ENCODE measurements around the gene LYRM4. TPM values are rescaled to one million over a fixed set of nuclear protein-coding genes. Genes with fewer than 3 reads are reported as not detected.

LYRM4 gene
- polyA plus RNA-seq, 1 donor (not counting 4 experiments of a cell fraction or from before 2014, with no cell fraction given): 41.1 TPM

DNA sequence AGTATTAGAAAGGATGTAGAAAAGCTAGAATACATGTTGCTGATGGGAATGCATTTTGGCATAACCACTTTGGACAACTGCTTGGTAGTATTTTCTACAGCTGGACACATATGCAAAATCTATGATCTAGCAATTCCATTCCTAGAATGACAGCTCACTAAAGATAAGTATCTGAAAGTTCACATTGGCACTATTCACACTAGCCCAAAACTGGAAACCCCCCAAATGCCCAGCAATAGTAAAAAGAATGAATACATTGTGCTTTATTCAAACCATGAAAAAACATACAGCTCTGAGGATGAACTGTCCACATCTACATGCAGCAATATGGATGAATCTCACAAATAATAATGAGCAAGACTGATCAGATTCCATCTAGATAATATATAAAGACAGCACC lies 96.7 kb downstream of the LYRM4 start:
- TF ChIP-seq EZH2 (IDR thresholded peaks at IDR 0.05; ENCODE audit: low read length): no peak
- TF ChIP-seq, protein P1, sequence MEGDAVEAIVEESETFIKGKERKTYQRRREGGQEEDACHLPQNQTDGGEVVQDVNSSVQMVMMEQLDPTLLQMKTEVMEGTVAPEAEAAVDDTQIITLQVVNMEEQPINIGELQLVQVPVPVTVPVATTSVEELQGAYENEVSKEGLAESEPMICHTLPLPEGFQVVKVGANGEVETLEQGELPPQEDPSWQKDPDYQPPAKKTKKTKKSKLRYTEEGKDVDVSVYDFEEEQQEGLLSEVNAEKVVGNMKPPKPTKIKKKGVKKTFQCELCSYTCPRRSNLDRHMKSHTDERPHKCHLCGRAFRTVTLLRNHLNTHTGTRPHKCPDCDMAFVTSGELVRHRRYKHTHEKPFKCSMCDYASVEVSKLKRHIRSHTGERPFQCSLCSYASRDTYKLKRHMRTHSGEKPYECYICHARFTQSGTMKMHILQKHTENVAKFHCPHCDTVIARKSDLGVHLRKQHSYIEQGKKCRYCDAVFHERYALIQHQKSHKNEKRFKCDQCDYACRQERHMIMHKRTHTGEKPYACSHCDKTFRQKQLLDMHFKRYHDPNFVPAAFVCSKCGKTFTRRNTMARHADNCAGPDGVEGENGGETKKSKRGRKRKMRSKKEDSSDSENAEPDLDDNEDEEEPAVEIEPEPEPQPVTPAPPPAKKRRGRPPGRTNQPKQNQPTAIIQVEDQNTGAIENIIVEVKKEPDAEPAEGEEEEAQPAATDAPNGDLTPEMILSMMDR (optimal IDR thresholded peaks at IDR 0.05 in 1 of 3, IDR thresholded peaks at IDR 0.05 in 1 of 3, conservative IDR thresholded peaks at IDR 0.05 in 1 of 3; ENCODE audit: extremely low read depth in 1 of 3, insufficient read depth in 2 of 3, low read length in 3 of 3): no peak
- Histone ChIP-seq H3K9me3 (ENCODE audit: control insufficient read depth, low read depth, low read length) (no peaks in the 10 kb centered on the region), H2AFZ (ENCODE audit: control insufficient read depth, low read length) (no peak overlapping the region), H3K79me2 (ENCODE audit: control insufficient read depth, insufficient read depth, low read length) (no peaks in the 10 kb centered on the region), H3K27me3 (ENCODE audit: control insufficient read depth, extremely low read depth, insufficient read depth, low read length) (no peaks in the 10 kb centered on the region), H4K20me1 (ENCODE audit: control insufficient read depth, extremely low read depth, insufficient read depth, low read length) (no peaks in the 10 kb centered on the region), H3K4me2 (ENCODE audit: control insufficient read depth, extremely low read depth, insufficient read depth, low read depth, low read length) (no peak overlapping the region), H3K36me3 (ENCODE audit: control insufficient read depth in 2 of 2, extremely low read depth in 1 of 2, insufficient read depth in 2 of 2, low read length in 2 of 2) (no peaks in the 10 kb centered on the region), H3K4me3 (ENCODE audit: control insufficient read depth in 2 of 3, extremely low read depth in 1 of 3, insufficient read depth in 2 of 3, low read depth in 1 of 3, low read length in 3 of 3) (no peak overlapping the region), H3K9me1 (ENCODE audit: control insufficient read depth, extremely low read depth, insufficient read depth, low read length) (no peaks in the 10 kb centered on the region), H3K4me1 (ENCODE audit: control insufficient read depth, extremely low read depth, insufficient read depth, low read length) (peaks cover 7% of the 10 kb centered on the region), H3K27ac (ENCODE audit: control insufficient read depth, insufficient read depth, low read length) (no peak overlapping the region), H3K9ac (ENCODE audit: control insufficient read depth, extremely low read depth, insufficient read depth, low read length) (no peak overlapping the region)
- FAIRE-seq: no peak
- dilution Hi-C loops (cut with MboI; ENCODE audit: extremely low pct_ligation_motif_present, low sequenced_read_pairs): no loop called here
- DNase-seq (ENCODE audit: low read depth, low spot score): no peak

DNA sequence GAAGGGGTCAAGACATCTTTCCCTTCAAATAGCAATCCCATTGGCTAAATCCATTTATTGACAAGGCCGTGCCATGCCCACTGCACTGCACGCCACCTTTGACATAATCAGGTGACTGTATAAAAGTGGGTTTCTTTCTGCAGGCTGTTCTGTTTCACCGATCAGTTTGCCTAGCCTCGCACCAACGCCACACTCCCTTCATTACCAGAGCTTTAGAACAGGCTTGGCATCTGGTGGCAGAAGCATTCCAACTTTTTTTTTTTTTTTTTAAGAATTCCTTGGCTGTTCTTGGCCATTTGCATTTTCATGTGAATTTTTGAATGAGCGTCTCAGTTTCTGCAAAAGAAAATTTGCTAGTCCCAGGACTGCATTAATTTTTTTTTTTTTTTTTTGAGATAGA lies 97.5 kb downstream of the LYRM4 start:
- H3K9ac ChIP-seq (ENCODE audit: control insufficient read depth, extremely low read depth, insufficient read depth, low read length): no peak overlapping the region
- H3K79me2 ChIP-seq (ENCODE audit: control insufficient read depth, insufficient read depth, low read length): no peaks in the 10 kb centered on the region
- no peaks in the 10 kb centered on the region for H4K20me1 ChIP-seq (ENCODE audit: control insufficient read depth, extremely low read depth, insufficient read depth, low read length)
- no peaks in the 10 kb centered on the region for H3K9me3 ChIP-seq (ENCODE audit: control insufficient read depth, low read depth, low read length)
- DNase-seq (ENCODE audit: low read depth, low spot score) (no peak), FAIRE-seq (no peak)
- H3K4me3 ChIP-seq (ENCODE audit: control insufficient read depth in 2 of 3, extremely low read depth in 1 of 3, insufficient read depth in 2 of 3, low read depth in 1 of 3, low read length in 3 of 3): no peak overlapping the region
- TF ChIP-seq, protein P1 (optimal IDR thresholded peaks at IDR 0.05 in 1 of 3, IDR thresholded peaks at IDR 0.05 in 1 of 3, conservative IDR thresholded peaks at IDR 0.05 in 1 of 3; ENCODE audit: extremely low read depth in 1 of 3, insufficient read depth in 2 of 3, low read length in 3 of 3): no peak
- no peak for TF ChIP-seq EZH2 (IDR thresholded peaks at IDR 0.05; ENCODE audit: low read length)
- peaks cover 7% of the 10 kb centered on the region for H3K4me1 ChIP-seq (ENCODE audit: control insufficient read depth, extremely low read depth, insufficient read depth, low read length)
- no peak overlapping the region for H3K4me2 ChIP-seq (ENCODE audit: control insufficient read depth, extremely low read depth, insufficient read depth, low read depth, low read length)
- H3K27me3 ChIP-seq (ENCODE audit: control insufficient read depth, extremely low read depth, insufficient read depth, low read length): no peaks in the 10 kb centered on the region
- H3K27ac ChIP-seq (ENCODE audit: control insufficient read depth, insufficient read depth, low read length): no peak overlapping the region
- dilution Hi-C loops (cut with MboI; ENCODE audit: extremely low pct_ligation_motif_present, low sequenced_read_pairs): no loop called here
- H3K36me3 ChIP-seq (ENCODE audit: control insufficient read depth in 2 of 2, extremely low read depth in 1 of 2, insufficient read depth in 2 of 2, low read length in 2 of 2): no peaks in the 10 kb centered on the region
- H2AFZ ChIP-seq (ENCODE audit: control insufficient read depth, low read length): no peak overlapping the region
- H3K9me1 ChIP-seq (ENCODE audit: control insufficient read depth, extremely low read depth, insufficient read depth, low read length): no peaks in the 10 kb centered on the region
